GM19328 (cell line): Measurements from ENCODE around the gene TMEM145.
A peak's percentile ranks its signal among the peaks of the same experiment; 100 is the strongest.
"Not testable (repeated sequence)": the region's sequence is repeated elsewhere in the genome, so short reads cannot be mapped to it uniquely, and the experiment has no call there.

ENCODE experiments used
- ATAC-seq: cut with Tn5 transposase; IDR thresholded peaks from one replicate; pipeline ENCODE4 v1.9.1; 2021; ENCODE audit warnings: mild to moderate bottlenecking, moderate library complexity; ENCODE audit not compliant: unreplicated experiment

TMEM145 gene

DNA sequence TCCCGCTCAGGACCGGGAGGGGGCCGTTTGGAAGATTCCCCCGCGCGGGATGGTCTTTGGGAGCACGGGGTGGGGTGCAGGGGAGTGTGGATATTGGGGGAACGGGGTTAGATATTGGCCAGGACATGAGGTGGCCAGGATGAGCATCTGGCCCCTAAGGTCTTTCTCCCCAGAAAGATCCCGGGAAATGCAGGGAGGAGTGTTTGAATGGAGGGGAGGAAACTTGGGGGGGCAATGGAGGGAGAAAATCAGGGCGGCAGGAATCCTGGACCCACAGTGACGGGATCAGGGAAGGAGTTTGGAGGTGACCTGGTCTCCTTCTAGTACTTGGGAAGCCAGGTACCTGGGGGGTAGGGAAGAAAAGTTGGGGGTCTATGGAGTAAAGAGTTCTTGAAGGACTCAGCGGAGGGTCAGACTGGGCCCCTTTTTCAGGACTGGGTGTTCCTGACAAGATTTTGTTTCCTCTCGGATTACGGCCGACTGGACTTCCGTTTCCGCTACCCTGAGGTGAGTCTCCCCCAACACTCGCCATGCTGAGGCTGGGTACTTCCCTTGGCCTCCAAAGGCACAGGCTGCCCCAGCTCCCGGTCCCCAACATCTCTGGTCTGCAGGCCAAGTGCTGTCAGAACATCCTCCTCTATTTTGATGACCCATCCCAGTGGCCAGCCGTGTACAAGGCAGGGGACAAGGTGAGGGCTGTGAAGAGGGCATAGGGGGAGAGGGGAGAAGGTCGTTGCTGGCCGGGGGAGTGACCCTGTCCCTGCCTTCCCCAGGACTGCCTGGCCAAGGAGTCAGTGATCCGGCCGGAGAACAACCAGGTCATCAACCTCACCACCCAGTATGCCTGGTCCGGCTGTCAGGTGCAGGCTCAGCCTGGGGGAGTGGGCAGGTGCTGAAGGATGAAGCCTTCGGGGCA lies 989 bp downstream of the TMEM145 start:
- ATAC-seq: no peak

- no peak for ATAC-seq
Measured at GRCh38 chr19:42315024-42315423, 1.9 kb downstream of the TMEM145 start.

DNA sequence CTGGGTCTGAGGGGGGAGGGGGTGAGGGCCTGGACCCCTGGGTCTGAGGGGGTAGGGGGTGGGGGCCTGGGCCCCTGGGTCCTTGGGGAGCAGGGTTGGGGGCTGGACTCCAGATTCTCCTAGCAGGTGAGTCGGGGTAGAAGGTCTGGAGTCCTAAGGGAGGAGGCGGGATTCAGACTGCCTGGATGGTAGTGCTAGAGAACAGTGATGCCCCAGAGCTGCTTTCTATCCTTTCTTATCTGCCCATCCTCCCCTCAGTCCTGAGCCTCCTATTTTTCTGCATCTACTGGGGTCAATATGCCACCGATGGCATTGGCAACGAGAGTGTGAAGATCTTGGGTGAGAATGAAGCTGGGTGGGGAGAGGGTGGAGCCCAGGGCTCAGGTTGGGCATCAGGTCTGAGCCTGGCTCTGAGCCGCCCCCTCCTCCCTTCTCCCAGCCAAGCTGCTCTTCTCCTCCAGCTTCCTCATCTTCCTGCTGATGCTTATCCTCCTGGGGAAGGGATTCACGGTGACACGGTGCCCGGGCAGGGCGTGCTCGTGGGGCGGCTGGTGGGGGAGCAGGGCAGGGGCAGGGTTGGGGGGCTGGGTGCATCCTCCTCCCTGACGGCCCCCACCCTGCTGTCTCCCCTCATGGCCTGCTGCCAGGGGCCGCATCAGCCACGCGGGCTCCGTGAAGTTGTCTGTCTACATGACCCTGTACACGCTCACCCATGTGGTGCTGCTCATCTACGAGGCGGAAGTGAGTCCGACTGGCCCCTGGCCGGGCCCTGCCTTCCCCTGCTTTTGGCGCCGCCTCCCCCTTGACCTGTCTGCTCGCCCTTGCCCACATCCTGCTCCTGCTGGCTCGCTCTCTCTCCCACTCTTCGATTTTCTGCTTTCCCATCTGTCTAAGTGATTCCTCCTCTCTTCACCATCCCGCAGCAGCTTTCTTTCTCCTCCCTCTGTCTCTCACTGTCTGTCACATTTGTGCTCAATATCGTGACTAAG lies 3.4 kb downstream of the TMEM145 start:
- no peak for ATAC-seq

- ATAC-seq: no peak
Measured at GRCh38 chr19:42317535-42317934, 4.4 kb downstream of the TMEM145 start.

GRCh38 chr19:42322305-42322704 lies 9.2 kb downstream of the TMEM145 start:
- no peak for ATAC-seq

DNA sequence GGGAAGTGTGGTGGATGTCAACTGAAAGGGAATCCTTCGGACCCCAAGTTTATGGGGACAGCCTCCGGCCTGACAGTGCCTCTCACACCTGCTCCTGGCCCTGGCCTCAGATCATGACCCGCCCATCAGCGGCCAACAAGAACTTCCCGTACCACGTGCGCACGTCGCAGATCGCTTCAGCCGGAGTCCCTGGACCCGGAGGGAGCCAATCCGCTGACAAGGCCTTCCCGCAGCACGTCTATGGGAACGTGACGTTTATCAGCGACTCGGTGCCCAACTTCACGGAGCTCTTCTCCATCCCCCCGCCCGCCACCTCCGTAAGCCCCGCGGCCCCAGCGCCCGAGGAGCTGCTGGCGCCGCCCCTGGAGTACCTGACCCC lies 10.4 kb downstream of the TMEM145 start:
- ATAC-seq: no peak

DNA sequence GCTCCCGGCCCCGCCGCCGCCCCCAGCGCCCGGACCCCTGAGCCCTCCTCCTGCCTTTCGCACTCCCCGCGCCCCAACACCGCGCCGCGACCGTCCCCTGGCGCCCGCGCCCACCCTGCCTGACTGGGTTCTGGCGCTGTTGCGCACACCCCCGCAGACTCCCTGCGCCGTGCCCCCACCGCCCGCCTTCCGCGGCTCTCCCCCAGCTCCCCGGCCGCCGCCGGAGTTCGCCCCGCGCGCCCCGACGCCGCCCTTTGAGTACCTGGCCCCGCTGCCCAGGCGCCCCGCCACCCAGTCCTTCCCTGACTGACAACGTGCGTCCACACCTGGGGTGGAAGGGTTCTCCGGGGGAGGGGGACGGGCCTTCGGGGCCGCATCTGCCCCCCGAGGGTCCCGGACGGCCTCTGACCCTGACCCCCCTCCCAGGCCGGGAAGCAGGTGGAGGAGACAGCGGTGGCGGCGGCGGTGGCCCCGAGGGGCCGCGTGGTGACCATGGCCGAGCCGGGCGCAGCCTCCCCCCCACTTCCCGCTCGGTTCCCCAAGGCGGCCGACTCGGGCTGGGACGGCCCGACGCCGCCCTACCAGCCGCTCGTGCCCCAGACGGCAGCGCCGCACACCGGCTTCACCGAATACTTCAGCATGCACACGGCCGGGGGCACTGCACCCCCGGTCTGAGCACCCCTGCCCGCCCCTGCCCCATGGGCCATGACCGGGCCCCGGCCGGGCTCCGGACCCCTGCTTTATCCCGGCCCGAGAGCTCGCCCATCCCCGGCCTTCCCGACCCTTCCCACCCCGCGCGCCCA lies 10.9 kb downstream of the TMEM145 start:
- no peak for ATAC-seq

DNA sequence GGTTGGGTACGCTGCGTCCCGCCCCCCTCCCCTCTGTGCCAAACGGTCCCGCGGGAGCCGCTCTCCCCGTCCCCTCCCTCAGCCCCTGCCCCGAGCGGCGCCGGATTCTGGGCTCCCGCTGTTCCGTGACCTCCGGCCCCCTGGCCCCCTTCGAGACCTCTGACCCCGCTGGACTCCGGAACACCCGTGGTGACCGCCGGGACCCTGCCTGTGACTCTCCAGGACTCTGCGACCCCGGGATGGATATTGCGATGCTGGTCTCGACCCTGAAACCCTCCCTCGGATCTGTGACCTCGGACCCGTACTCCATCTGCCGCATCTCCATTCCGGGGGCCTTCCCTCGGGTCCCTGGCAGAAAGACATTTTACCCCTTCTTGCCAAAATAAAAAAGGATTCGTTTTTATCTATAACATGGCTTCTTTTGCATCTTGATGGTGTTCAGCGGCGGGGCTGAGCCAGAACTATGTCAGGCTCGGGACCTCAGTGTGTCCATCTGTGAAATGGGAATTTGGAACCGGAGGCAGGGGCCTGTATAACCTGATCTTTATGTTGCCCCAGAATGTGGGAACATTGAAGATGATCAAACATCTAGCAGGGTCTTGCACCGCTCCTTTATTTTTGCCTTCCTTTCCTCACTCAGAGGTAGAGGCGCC lies 11.7 kb downstream of the TMEM145 start:
- ATAC-seq: no peak

DNA sequence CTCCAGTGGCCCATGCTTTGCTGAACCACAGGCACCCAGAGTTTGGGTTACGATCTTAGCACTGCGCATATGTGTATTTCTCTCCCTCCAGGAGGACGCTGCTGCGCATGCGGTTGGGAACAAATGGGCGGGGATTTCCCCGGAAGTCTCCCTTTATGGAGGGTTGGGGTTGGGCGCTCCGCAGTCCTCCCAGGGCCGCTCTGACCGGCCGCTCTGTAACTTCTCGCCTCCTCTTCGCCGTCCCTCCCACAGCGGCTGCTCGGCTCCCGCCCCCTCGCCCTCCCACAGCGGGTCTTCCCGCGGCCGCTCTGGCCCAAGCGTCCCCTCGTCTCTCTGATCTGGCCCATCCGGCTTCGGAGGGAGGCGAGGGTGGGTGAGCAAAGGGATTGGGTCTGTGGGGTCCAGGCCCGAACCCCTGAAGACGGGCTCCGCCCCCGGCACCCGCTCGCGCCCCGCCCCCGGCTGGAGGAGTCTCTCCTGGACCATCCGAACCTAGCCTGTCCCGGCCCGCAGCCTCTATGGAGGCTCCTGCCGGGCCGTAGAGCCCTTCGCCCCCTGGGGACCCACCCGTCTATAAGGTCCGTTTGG lies 12.3 kb downstream of the TMEM145 start, which contains the start of gene MEGF8:
Gene MEGF8, plus strand, starts transcription at position 328 of the 588 bp plus-strand sequence. CDS start 609 bp downstream, outside the sequence.
- peak; percentile 85 for ATAC-seq

GRCh38 chr19:42325896-42326771 lies 13.0 kb downstream of the TMEM145 start:
- ATAC-seq: peak; percentile 12

DNA sequence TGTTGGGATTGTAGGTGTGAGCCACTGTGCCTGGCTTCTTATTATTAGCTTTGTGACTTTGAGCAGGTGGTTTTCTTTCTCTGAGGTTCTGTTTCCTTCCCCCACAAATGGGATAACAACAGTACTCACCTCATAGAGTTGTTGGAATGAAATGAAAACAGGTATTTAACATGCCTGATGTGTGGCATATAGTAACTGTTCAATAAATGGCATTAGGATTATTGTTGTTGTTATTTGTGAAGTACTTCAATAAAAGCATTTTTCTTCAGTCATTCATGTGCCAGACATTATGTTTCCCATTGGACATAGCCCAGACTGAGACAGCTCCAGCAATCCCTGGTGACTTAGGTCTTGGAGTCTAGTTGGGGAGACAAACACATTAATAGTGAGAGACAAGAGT lies 13.9 kb downstream of the TMEM145 start:
- no peak for ATAC-seq

- ATAC-seq: no peak
Measured at GRCh38 chr19:42327381-42327780, 14.3 kb downstream of the TMEM145 start.

DNA sequence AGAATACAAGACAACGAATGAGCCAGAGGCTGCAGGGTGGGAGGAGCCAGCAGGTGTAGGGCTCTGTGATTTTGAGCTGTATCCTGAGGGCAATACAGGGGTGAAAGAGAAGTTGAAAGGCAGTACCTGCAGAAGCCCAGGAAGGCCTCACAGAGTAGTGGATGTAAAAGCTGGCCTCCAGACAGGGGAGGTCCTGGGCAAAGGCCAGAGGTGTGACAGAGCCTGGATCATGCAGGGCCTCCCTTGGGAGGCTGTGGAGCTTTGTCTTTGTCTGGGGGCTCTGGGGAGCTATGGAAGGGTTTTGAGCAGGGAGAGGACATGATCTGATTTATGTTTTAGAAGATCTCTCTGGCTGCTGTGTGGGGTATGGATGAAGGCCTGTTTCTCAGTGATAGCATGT lies 15.0 kb downstream of the TMEM145 start:
- no peak for ATAC-seq

DNA sequence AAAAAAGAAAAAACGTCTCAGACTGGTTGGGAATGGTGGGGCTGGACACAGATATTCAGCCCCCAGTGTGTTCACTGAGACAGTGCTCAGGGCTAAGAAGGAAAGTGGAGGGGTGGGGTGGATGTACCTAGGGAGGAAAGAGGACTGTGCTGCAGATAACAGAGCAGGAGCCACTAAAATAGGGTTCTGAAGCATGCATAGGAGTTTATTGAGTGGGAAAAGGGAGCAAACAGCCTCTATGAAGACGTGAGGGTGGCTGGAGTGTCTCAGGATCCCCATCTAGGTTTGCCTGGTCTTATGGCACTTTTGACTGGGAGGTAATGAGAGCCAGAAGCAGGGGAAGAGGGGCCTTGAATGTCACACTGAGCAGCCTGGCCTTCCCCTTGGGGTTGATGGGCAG lies 15.7 kb downstream of the TMEM145 start:
- no peak for ATAC-seq

GRCh38 chr19:42330241-42330711 lies 17.2 kb downstream of the TMEM145 start:
- no peak for ATAC-seq

DNA sequence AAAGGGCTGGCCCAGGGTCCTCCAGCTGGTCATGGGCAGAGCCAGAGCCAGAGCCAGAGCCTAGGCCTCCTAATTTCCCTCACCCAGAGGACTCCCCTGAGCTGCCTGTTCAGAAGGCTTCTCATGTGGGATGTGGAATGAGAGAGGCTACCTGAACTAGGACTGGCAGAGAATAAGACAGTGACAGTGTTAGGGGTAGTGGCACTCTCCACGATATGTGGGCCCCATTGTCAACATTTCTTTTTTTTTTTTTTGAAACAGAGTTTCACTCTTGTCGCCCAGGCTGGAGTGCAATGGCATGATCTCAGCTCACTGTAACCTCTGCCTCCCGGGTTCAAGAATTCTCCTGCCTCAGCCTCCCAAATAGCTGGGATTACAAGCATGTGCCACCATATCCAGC lies 18.2 kb downstream of the TMEM145 start:
- not testable (repeated sequence) for ATAC-seq

GRCh38 chr19:42332059-42332458 lies 18.9 kb downstream of the TMEM145 start:
- ATAC-seq: no peak

DNA sequence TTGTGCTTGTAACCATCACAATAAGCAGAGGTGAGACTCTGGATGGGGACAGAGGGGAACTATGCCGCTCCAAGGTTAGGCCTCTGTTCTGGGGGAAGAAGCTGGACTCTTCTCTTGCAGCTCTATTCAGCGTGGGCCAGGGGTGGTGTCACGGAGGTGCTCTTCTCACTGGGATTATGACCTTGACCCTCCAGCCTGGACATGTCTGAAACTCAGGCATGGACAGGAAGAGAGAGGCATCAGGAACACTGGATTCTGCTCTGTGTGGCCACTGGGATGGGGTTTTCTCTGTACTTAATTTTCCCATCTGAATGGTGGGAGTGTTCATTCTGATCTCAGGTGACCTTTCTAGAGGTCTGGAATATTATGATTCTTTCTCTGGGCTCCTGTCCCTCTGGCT lies 19.9 kb downstream of the TMEM145 start:
- ATAC-seq: no peak
